ENCODE results near the gene DDX10.

DNA sequence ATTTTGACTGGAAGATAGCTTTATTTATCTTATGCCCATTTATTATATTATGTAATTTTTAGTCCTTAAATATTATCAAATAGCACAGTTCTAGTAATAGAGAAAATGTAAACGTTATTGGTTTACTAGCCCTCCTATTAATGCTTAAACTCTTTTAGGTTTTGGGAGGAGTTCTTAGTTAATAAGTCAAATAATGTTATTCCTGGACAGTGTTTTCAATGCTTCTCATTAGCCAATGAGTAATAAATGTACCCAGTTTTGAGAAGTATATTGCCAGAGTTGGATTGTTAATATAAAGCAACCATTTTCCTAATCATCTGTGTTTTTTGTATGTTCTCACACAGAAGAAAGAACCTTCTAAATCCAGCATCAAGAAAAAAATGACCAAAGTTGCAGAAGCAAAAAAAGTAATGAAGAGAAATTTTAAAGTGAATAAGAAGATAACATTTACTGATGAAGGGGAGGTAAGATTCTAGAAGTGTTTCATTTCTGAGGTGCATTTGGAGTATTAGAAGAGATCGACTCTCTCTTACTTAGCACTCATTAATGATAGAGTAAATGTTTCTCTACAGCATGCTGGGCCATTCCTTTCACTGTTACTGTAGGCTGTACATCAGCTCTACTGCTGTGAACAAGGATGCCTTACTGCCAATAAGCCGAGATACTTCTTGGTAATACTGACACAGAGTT, 173.4 kb downstream of the DDX10 start:
- TF ChIP-seq, protein P1, sequence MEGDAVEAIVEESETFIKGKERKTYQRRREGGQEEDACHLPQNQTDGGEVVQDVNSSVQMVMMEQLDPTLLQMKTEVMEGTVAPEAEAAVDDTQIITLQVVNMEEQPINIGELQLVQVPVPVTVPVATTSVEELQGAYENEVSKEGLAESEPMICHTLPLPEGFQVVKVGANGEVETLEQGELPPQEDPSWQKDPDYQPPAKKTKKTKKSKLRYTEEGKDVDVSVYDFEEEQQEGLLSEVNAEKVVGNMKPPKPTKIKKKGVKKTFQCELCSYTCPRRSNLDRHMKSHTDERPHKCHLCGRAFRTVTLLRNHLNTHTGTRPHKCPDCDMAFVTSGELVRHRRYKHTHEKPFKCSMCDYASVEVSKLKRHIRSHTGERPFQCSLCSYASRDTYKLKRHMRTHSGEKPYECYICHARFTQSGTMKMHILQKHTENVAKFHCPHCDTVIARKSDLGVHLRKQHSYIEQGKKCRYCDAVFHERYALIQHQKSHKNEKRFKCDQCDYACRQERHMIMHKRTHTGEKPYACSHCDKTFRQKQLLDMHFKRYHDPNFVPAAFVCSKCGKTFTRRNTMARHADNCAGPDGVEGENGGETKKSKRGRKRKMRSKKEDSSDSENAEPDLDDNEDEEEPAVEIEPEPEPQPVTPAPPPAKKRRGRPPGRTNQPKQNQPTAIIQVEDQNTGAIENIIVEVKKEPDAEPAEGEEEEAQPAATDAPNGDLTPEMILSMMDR (IDR thresholded peaks at IDR 0.05; ENCODE audit: insufficient read depth, low read length) = no peak
- TF ChIP-seq POLR2AphosphoS5 (IDR thresholded peaks at IDR 0.05; ENCODE audit: low read depth) (no peak), GABPA (IDR thresholded peaks at IDR 0.05; ENCODE audit: low read depth) (no peak), SPI1 (IDR thresholded peaks at IDR 0.05; ENCODE audit: borderline replicate concordance, low read depth) (no peak)

Data from HL-60 (cell line).